ENCODE measurements around the gene FBN2.

DNA sequence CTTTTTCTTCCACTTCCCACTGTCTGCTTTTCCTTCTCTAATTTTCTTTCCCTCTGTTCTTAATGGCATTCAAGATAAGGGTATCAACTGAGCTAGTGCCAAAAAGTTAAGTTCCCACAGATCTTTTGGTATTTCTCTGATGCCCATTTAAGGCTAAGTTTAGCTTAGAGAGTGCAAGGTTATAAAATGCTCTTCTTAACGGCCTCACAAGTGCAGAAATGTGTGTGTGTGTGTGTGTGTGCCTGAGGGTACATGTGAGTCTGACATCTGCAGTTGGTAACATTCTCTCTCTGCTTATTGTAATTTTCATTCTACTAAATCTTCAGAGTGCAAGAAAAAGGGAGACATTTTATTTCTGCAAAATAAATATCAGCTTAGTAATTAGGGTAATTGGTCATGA, 24.2 kb downstream of the FBN2 start:
- TF ChIP-seq, protein P1, sequence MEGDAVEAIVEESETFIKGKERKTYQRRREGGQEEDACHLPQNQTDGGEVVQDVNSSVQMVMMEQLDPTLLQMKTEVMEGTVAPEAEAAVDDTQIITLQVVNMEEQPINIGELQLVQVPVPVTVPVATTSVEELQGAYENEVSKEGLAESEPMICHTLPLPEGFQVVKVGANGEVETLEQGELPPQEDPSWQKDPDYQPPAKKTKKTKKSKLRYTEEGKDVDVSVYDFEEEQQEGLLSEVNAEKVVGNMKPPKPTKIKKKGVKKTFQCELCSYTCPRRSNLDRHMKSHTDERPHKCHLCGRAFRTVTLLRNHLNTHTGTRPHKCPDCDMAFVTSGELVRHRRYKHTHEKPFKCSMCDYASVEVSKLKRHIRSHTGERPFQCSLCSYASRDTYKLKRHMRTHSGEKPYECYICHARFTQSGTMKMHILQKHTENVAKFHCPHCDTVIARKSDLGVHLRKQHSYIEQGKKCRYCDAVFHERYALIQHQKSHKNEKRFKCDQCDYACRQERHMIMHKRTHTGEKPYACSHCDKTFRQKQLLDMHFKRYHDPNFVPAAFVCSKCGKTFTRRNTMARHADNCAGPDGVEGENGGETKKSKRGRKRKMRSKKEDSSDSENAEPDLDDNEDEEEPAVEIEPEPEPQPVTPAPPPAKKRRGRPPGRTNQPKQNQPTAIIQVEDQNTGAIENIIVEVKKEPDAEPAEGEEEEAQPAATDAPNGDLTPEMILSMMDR (IDR thresholded peaks at IDR 0.05) = no peak
- TF ChIP-seq POLR2A (IDR thresholded peaks at IDR 0.05) = no peak
